HepG2 (cell line): ENCODE results near the gene UNC93A. TPM values are rescaled to one million over a fixed set of nuclear protein-coding genes. Genes with fewer than 3 reads are reported as not detected.
"Not testable (repeated sequence)": the region's sequence is repeated elsewhere in the genome, so short reads cannot be mapped to it uniquely, and the experiment has no call there.

Source experiments
- ATF7 ChIP-seq, 2 experiments: fragments of 450-650 bp in 1 of 2; sonication (generic) in 1 of 2; formaldehyde crosslinking in 1 of 2; IDR thresholded peaks; 2 replicates each; pipeline versions ENCODE4 v1.4.0 to v1.6.1; 2016 to 2020; ENCODE audit warnings: antibody characterized with exemption in 1 of 2, mild to moderate bottlenecking in 1 of 2, missing genetic modification reagents in 1 of 2
- BRD4 ChIP-seq: sonication (generic); formaldehyde crosslinking; IDR thresholded peaks from 2 replicates; pipeline ENCODE4 v1.4.0; 2020; ENCODE audit warnings: missing genetic modification reagents
- ESRRA ChIP-seq: sonication (generic); formaldehyde crosslinking; IDR thresholded peaks from 2 replicates; pipeline ENCODE4 v1.5.1; 2020; ENCODE audit warnings: mild to moderate bottlenecking, low read depth, missing genetic modification reagents
- GATAD2A ChIP-seq: IDR thresholded peaks from 2 replicates; pipeline ENCODE4 v1.6.1; 2016
- HIVEP1 ChIP-seq: sonication (generic); formaldehyde crosslinking; IDR thresholded peaks from 2 replicates; pipeline ENCODE4 v1.4.0; 2020; ENCODE audit warnings: mild to moderate bottlenecking, missing genetic modification reagents
- HMG20A ChIP-seq: IDR thresholded peaks from 2 replicates; pipeline ENCODE4 v1.6.1; 2016; ENCODE audit warnings: borderline replicate concordance
- JUND ChIP-seq: sonication (generic); formaldehyde crosslinking; IDR thresholded peaks from 2 replicates; pipeline ENCODE4 v1.8.0; 2022; ENCODE audit warnings: mild to moderate bottlenecking, missing genetic modification reagents
- KDM3A ChIP-seq: IDR thresholded peaks from 2 replicates; pipeline ENCODE4 v1.6.1; 2018; ENCODE audit warnings: low read depth, missing compliant biosample characterization
- KLF11 ChIP-seq: IDR thresholded peaks from 2 replicates; pipeline ENCODE4 v1.6.1; 2016; ENCODE audit warnings: missing compliant biosample characterization
- MIXL1 ChIP-seq: IDR thresholded peaks from 2 replicates; pipeline ENCODE4 v1.6.1; 2016
- ZMYM3 ChIP-seq: sonication (generic); formaldehyde crosslinking; IDR thresholded peaks from 2 replicates; pipeline ENCODE4 v1.5.1; 2020; ENCODE audit warnings: mild to moderate bottlenecking, missing genetic modification reagents
- ZNF607 ChIP-seq: sonication (generic); formaldehyde crosslinking; IDR thresholded peaks from 2 replicates; pipeline ENCODE4 v1.5.1; 2020; ENCODE audit warnings: missing genetic modification reagents, mild to moderate bottlenecking, borderline replicate concordance
- ZNF766 ChIP-seq: sonication (generic); formaldehyde crosslinking; IDR thresholded peaks from 2 replicates; pipeline ENCODE4 v1.5.0; 2020; ENCODE audit warnings: missing genetic modification reagents, borderline replicate concordance
- polyA plus RNA-seq, 8 experiments: library from polyadenylated mRNA; depleted of rRNA in 3 of 8; stranded (reverse) in 7 of 8; unstranded in 1 of 8; fragments of >200 nt; fragmentation: Illumina TruSeq in 4 of 8; extraction: Trizol in 4 of 8; gene quantifications; 2 replicates each; pipeline versions ENCODE4 v1.2.1 to v1.2.3, GENCODE V29; 2011 to 2016; ENCODE audit warnings: low read depth in 4 of 8, missing spikeins in 1 of 8, mixed read lengths in 1 of 8; ENCODE audit not compliant: insufficient read depth in 1 of 8
- total RNA-seq, 5 experiments: library from RNA; depleted of rRNA; stranded (reverse); fragments of >200 nt; fragmentation: Illumina TruSeq; extraction: Trizol; gene quantifications; 2 replicates each; pipeline ENCODE4 v1.2.3, GENCODE V29; 2016; ENCODE audit warnings: low read depth in 1 of 5
- TF ChIP-seq, protein P1 (sequence below): sonication (generic); formaldehyde crosslinking; conservative IDR thresholded peaks from 2 replicates; pipeline ENCODE4 v1.4.0; 2020; ENCODE audit warnings: missing genetic modification reagents
- TF ChIP-seq, protein P2 (sequence below): sonication (generic); formaldehyde crosslinking; IDR thresholded peaks from 2 replicates; pipeline ENCODE4 v1.8.0; 2022; ENCODE audit warnings: missing genetic modification reagents, mild to moderate bottlenecking, moderate library complexity, borderline replicate concordance
- TF ChIP-seq, protein P3 (sequence below): sonication (generic); formaldehyde crosslinking; IDR thresholded peaks from 2 replicates; pipeline ENCODE4 v1.5.0; 2020; ENCODE audit warnings: missing genetic modification reagents
- TF ChIP-seq, protein P4 (sequence below): sonication (generic); formaldehyde crosslinking; IDR thresholded peaks from 2 replicates; pipeline ENCODE4 v1.4.0; 2020; ENCODE audit warnings: missing genetic modification reagents
- TF ChIP-seq, protein P5 (sequence below): sonication (generic); formaldehyde crosslinking; IDR thresholded peaks from 2 replicates; pipeline ENCODE4 v1.8.0; 2022; ENCODE audit warnings: low read depth, missing genetic modification reagents

The UNC93A gene
- total and polyA plus RNA-seq, 2 of the 13 experiments (the other 11 are each of a cell fraction or from before 2014, with no cell fraction given): 11.0 to 42.7 TPM

DNA sequence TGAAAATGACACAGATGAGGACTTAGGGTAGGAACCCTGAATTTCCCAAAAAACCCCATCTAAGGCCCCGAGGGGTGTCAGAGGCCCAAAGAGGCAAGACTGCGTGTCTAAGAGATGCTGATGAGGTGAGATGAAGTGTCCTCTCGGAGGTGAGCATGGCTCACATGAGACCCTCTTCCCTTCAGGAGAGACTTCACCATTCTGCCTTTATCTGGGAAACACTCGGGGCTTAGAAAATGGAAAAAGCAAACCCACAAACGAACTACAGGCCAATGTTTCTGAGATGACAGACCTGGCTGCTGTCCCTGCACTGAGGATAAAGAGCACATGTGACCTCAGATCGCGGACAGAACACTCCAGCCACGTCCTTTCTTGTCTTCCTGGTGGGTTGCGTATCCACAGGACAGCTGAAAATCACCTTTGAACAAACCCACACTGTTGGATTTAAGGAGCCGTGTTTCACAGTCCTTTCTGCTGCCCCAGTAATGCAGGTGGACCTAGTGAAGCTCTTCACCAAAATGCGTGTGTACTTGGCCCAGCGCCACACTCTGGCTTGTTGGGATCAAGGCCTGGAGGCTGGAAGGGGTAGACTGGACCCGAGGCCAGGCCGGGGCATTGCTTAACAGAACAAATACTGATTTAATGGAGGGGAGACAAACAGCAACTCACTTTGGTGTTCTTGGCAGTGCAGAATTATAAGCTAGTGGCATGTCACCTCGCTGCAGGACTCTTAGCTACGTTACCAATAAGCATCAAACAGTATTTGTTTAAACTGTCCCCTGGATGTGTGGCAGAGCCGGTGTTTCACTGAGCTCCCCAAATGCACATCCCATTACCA, 18.5 kb downstream of the UNC93A start (continued):
- TF ChIP-seq, protein P1, sequence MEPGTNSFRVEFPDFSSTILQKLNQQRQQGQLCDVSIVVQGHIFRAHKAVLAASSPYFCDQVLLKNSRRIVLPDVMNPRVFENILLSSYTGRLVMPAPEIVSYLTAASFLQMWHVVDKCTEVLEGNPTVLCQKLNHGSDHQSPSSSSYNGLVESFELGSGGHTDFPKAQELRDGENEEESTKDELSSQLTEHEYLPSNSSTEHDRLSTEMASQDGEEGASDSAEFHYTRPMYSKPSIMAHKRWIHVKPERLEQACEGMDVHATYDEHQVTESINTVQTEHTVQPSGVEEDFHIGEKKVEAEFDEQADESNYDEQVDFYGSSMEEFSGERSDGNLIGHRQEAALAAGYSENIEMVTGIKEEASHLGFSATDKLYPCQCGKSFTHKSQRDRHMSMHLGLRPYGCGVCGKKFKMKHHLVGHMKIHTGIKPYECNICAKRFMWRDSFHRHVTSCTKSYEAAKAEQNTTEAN: peak; percentile 94
- TF ChIP-seq KLF11 (CRISPR knock-in tag) (peak; percentile 80; the same call in 1 of the 2 replicates), MIXL1 (CRISPR knock-in tag) (peak; percentile 83), HMG20A (peak; percentile 69; the same call in 1 of the 2 replicates), GATAD2A (CRISPR knock-in tag) (peak; percentile 80), ZNF766 (CRISPR knock-in tag) (0 out of 2 replicates have a peak, but pooled peaks have one; percentile 61), BRD4 (peak; percentile 96), ZNF607 (peak; percentile 75), ESRRA (0 out of 2 replicates have a peak, but pooled peaks have one; percentile 3), JUND (CRISPR knock-in tag) (peak; percentile 47; the same call in 1 of the 2 replicates), ZMYM3 (CRISPR knock-in tag) (peak; percentile 42; the same call in 1 of the 2 replicates), HIVEP1 (0 out of 2 replicates have a peak, but pooled peaks have one; percentile 51), KDM3A (CRISPR knock-in tag) (peak; percentile 77; the same call in 1 of the 2 replicates), ATF7 (CRISPR knock-in tag; IDR thresholded peaks at IDR 0.05) (peak; percentile 59; the same call in 1 of the 2 replicates)
- TF ChIP-seq, protein P2, sequence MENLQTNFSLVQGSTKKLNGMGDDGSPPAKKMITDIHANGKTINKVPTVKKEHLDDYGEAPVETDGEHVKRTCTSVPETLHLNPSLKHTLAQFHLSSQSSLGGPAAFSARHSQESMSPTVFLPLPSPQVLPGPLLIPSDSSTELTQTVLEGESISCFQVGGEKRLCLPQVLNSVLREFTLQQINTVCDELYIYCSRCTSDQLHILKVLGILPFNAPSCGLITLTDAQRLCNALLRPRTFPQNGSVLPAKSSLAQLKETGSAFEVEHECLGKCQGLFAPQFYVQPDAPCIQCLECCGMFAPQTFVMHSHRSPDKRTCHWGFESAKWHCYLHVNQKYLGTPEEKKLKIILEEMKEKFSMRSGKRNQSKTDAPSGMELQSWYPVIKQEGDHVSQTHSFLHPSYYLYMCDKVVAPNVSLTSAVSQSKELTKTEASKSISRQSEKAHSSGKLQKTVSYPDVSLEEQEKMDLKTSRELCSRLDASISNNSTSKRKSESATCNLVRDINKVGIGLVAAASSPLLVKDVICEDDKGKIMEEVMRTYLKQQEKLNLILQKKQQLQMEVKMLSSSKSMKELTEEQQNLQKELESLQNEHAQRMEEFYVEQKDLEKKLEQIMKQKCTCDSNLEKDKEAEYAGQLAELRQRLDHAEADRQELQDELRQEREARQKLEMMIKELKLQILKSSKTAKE (CRISPR knock-in tag): peak; percentile 56; the same call in 1 of the 2 replicates
- TF ChIP-seq, protein P3, sequence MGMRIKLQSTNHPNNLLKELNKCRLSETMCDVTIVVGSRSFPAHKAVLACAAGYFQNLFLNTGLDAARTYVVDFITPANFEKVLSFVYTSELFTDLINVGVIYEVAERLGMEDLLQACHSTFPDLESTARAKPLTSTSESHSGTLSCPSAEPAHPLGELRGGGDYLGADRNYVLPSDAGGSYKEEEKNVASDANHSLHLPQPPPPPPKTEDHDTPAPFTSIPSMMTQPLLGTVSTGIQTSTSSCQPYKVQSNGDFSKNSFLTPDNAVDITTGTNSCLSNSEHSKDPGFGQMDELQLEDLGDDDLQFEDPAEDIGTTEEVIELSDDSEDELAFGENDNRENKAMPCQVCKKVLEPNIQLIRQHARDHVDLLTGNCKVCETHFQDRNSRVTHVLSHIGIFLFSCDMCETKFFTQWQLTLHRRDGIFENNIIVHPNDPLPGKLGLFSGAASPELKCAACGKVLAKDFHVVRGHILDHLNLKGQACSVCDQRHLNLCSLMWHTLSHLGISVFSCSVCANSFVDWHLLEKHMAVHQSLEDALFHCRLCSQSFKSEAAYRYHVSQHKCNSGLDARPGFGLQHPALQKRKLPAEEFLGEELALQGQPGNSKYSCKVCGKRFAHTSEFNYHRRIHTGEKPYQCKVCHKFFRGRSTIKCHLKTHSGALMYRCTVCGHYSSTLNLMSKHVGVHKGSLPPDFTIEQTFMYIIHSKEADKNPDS (CRISPR knock-in tag): 0 out of 2 replicates have a peak, but pooled peaks have one; percentile 24
- TF ChIP-seq, protein P4, sequence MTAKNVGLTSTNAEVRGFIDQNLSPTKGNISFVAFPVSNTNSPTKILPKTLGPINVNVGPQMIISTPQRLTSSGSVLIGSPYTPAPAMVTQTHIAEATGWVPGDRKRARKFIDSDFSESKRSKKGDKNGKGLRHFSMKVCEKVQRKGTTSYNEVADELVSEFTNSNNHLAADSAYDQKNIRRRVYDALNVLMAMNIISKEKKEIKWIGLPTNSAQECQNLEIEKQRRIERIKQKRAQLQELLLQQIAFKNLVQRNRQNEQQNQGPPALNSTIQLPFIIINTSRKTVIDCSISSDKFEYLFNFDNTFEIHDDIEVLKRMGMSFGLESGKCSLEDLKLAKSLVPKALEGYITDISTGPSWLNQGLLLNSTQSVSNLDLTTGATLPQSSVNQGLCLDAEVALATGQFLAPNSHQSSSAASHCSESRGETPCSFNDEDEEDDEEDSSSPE (CRISPR knock-in tag): peak; percentile 59
- not testable (repeated sequence) for TF ChIP-seq ATF7 (IDR thresholded peaks at IDR 0.05)
- TF ChIP-seq, protein P5, sequence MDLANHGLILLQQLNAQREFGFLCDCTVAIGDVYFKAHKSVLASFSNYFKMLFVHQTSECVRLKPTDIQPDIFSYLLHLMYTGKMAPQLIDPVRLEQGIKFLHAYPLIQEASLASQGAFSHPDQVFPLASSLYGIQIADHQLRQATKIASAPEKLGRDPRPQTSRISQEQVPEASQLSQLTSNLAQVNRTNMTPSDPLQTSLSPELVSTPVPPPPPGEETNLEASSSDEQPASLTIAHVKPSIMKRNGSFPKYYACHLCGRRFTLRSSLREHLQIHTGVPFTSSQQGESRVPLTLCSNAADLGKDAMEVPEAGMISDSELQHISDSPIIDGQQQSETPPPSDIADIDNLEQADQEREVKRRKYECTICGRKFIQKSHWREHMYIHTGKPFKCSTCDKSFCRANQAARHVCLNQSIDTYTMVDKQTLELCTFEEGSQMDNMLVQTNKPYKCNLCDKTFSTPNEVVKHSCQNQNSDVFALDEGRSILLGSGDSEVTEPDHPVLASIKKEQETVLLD: peak; percentile 53; the same call in 1 of the 2 replicates
